Measurements from ENCODE around the gene SH2D1B.

DNA sequence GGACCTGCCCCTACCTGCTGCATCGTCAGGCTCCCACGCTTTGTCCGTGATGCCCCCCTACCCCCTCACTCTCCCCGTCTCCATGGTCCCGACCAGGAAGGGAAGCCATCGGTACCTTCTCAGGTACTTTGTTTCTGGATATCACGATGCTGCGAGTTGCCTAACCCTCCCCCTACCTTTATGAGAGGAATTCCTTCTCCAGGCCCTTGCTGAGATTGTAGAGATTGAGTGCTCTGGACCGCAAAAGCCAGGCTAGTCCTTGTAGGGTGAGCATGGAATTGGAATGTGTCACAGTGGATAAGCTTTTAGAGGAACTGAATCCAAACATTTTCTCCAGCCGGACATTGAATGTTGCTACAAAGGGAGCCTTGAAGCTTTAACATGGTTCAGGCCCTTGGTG, 44.2 kb downstream of the SH2D1B start:
- TF ChIP-seq CTCF (IDR thresholded peaks at IDR 0.05) = no peak
- no peak for TF ChIP-seq SIN3A (IDR thresholded peaks at IDR 0.05; ENCODE audit: borderline replicate concordance, low read depth, low read length)
- no peak for TF ChIP-seq RFX5 (IDR thresholded peaks at IDR 0.05; ENCODE audit: low read length)
- TF ChIP-seq MAX (IDR thresholded peaks at IDR 0.05; ENCODE audit: low read depth) = no peak
- TF ChIP-seq RAD21 (IDR thresholded peaks at IDR 0.05; ENCODE audit: low read length) = no peak
- no peak for TF ChIP-seq TAF1 (IDR thresholded peaks at IDR 0.05; ENCODE audit: borderline replicate concordance, low read depth, low read length)
- no peak for TF ChIP-seq TCF12 (IDR thresholded peaks at IDR 0.05)

Data from SK-N-SH (cell line).